ENCODE results near the gene MCU.

Gene MCU

GRCh38 chr10:72875250-72876055, 183.5 kb downstream of the MCU start:
- in situ Hi-C loops (cut with HindIII; ENCODE audit: low sequenced_read_pairs) = no loop called here
- TF ChIP-seq, protein P1, sequence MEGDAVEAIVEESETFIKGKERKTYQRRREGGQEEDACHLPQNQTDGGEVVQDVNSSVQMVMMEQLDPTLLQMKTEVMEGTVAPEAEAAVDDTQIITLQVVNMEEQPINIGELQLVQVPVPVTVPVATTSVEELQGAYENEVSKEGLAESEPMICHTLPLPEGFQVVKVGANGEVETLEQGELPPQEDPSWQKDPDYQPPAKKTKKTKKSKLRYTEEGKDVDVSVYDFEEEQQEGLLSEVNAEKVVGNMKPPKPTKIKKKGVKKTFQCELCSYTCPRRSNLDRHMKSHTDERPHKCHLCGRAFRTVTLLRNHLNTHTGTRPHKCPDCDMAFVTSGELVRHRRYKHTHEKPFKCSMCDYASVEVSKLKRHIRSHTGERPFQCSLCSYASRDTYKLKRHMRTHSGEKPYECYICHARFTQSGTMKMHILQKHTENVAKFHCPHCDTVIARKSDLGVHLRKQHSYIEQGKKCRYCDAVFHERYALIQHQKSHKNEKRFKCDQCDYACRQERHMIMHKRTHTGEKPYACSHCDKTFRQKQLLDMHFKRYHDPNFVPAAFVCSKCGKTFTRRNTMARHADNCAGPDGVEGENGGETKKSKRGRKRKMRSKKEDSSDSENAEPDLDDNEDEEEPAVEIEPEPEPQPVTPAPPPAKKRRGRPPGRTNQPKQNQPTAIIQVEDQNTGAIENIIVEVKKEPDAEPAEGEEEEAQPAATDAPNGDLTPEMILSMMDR (IDR thresholded peaks at IDR 0.05; ENCODE audit: low read depth, low read length, missing control alignments) = peak; percentile 49
- H3K4me3 ChIP-seq (ENCODE audit: low read depth, low read length) = no peak overlapping the region
- peak; percentile 15 for DNase-seq (ENCODE audit: low read depth)

DNA sequence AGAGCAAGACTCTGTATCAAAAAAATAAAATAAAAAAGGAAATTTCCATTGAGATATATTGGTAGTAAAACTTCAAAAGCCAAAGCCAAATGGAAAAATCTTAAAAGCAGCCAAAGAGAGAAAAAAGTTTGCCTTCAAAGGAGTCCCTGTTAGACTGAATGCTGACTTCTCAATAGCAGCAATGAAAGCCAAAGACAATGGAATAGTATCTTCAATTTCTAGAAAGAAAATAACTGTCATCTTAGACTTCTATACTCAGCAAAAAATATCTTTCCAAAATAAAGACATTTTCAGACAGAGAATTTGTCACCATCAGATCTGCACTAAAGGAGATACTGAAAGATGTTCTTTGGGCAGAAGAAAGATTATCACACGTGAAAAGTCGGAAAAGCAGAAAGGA, 187.3 kb downstream of the MCU start:
- TF ChIP-seq, protein P1 (IDR thresholded peaks at IDR 0.05; ENCODE audit: low read depth, low read length, missing control alignments) = no peak
- no peak for DNase-seq (ENCODE audit: low read depth)
- in situ Hi-C loops (cut with HindIII; ENCODE audit: low sequenced_read_pairs) = no loop called here
- no peak overlapping the region for H3K4me3 ChIP-seq (ENCODE audit: low read depth, low read length)

DNA sequence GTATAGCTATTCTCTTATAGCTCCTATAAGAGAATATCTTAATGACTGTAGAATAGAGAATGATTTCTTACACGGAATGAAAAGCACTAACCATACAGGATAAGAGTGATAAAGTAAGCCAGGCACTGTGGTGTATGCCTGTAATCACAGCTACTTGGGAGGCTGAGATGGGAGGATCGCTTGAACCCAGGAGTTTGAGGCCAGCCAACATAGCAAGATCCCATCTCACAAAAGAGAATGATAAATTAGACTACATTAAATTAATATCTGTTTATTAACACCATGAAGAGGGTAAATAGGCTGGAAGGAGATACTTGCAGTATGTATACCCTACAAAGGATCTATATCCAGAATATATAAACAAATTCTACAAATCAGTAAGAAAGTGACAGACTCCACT, 189.3 kb downstream of the MCU start:
- DNase-seq (ENCODE audit: low read depth) = no peak
- in situ Hi-C loops (cut with HindIII; ENCODE audit: low sequenced_read_pairs) = no loop called here
- H3K4me3 ChIP-seq (ENCODE audit: low read depth, low read length) = no peak overlapping the region
- TF ChIP-seq, protein P1 (IDR thresholded peaks at IDR 0.05; ENCODE audit: low read depth, low read length, missing control alignments) = no peak

DNA sequence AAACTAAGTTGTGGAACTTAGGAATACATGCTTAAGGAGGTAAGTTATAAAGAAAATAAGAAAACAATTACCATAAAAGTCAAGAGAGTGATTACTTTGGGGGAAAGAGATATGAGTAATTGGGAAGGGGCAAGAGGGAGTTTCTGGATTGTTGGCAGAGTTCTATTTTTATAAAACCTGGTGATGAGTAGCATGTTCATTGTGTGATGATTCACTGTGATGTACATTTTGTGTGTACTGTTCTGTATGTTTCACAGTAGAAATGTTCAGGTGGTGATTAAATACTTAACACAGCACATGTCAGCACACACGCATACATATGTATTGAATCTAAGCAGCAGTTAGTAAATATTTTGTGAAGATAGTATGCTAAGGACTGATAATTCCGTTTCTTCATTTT, 191.9 kb downstream of the MCU start:
- TF ChIP-seq, protein P1 (IDR thresholded peaks at IDR 0.05; ENCODE audit: low read depth, low read length, missing control alignments) = no peak
- in situ Hi-C loops (cut with HindIII; ENCODE audit: low sequenced_read_pairs) = no loop called here
- DNase-seq (ENCODE audit: low read depth) = no peak
- no peak overlapping the region for H3K4me3 ChIP-seq (ENCODE audit: low read depth, low read length)

DNA sequence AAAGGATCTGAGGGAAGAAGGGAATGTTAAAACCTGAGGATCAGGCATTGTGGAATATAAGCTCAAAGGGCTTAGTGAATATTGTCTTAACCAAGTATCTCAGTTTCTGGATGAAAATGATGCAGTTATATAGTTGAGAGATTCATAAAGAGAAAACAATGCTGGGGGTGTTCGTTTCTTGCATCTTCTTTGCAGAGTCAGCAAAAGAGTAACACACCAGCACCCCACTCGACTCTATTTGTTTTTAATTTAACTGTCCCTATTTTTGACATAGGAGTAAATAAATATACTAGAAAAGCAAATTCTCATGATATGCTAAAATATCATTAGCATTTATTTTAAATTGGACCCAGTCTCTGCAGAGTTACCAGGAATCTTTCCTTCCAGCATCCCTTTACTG, 194.0 kb downstream of the MCU start:
- in situ Hi-C loops (cut with HindIII; ENCODE audit: low sequenced_read_pairs) = no loop called here
- TF ChIP-seq, protein P1 (IDR thresholded peaks at IDR 0.05; ENCODE audit: low read depth, low read length, missing control alignments) = no peak

DNA sequence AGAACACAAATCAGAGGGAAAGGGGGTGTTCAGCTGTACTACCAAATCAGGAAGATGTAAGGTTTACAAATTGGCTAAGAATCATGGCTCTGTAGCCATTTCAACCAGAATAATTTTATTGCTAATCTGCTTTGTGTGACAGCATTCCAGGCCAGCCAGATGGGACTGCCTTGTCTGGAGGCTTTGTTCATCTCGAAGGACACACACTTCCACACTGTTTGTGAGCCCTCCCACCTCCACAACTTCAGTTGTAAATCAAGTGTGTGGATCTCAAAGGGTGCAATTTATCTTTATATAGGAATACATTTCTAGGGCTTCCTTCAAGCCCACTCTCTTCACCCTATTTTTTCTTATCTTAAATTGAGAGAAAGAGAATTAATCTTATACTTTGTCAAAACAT, 194.7 kb downstream of the MCU start:
- TF ChIP-seq, protein P1 (IDR thresholded peaks at IDR 0.05; ENCODE audit: low read depth, low read length, missing control alignments) = no peak
- in situ Hi-C loops (cut with HindIII; ENCODE audit: low sequenced_read_pairs) = no loop called here

More for the DNA sequence above, 194.0 kb downstream of the MCU start:
- H3K4me3 ChIP-seq (ENCODE audit: low read depth, low read length) = no peak overlapping the region
- no peak for DNase-seq (ENCODE audit: low read depth)

More for the DNA sequence above, 194.7 kb downstream of the MCU start:
- H3K4me3 ChIP-seq (ENCODE audit: low read depth, low read length) = no peak overlapping the region
- no peak for DNase-seq (ENCODE audit: low read depth)
